Dedifferentiated amniotic fluid mesenchymal stem cell (primary cell): ENCODE results near the gene C12orf54.
"Not testable (repeated sequence)": the region's sequence is repeated elsewhere in the genome, so short reads cannot be mapped to it uniquely, and the experiment has no call there.

Experiments used
- DNase-seq: peaks from one replicate; pipeline ENCODE4 v3.0.0-alpha.2; 2016; ENCODE audit errors: extremely low spot score

The C12orf54 gene

DNA sequence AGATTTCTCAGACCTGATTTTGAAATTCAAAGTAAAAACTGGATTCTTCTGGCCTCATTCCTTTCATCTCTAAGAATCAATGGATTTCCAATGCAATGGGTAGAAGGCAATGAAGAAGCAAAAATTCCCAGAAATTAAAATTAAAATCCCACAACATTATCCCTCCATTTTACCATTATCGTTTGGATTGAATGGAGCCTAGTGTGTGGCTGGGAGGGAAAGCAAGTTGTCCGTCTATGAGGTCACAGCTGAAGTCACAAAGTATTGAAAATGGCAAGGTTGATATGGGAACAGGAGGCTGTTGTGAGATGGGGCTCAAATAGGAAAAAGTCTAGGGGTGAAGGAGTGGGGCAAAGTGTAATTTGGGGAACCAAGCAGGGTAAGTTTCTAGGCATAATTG lies at the start of gene C12orf54:
C12orf54 (plus strand) TSS at position 301 of the 400 bp plus-strand sequence. CDS start 799 bp downstream, outside the sequence.
- no peak for DNase-seq

DNA sequence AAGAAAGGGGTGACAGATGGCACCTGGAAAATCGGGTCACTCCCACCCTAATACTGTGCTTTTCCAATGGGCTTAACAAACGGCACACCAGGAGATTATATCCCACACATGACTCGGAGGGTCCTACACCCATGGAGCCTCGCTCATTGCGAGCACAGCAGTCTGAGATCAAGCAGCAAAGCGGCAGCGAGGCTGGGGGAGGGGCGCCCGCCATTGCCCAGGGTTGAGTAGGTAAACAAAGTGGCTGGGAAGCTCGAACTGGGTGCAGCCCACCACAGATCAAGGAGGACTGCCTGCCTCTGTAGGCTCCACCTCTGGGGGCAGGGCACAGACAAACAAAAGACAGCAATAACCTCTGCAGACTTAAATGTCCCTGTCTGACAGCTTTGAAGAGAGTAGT lies 48.3 kb upstream of the C12orf54 start:
- not testable (repeated sequence) for DNase-seq

DNA sequence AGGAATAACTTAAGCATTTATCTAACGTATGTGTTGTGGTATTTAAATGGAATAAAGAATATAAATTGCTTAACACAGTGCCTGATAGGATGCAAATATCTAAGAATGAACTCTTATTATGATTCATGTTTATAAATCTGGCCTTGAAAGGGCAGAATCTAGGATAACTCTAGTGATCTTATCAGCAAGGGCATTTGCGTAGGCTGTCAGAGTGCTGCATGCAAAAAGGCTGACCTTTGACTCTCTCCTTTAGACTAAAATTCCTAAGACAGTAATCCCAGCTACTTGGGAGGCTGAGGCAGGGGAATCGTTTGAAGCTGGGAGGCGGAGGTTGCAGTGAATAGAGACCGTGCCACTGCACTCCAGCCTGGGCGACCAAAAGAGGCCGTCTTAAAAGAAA lies 41.2 kb upstream of the C12orf54 start:
- no peak for DNase-seq

- no peak for DNase-seq
Observed at GRCh38 chr12:48442179-48442847, 40.0 kb upstream of the C12orf54 start.

GRCh38 chr12:48445538-48445937 lies 36.8 kb upstream of the C12orf54 start:
- DNase-seq, result no peak

DNA sequence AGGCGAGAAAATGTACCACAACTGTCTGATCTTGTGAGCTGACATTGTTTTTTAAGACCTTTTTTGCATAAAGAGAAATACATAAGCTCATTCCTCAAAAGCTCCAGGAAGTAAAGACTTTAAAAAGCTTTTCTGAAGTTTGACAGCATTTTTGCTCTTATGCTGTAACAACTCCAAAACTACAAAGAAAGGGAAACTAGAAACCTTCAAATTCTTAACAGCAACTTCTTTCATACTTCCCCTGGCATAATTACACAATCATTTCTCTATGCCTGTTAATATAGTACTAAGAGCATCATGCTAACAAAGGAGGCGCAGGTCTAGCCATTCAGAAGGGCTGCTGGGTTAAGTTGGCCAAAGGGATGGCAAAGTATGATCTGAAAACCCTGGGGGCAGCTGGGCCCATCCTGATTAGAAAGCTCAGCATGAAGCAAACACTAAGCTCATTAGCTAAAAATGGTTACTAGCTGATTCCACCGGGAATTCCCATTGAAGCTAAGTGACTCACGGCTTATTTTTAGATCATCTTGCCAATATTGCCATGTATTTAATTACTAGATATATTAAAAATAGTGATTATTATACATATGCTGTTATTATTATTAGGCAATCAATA lies 36.0 kb upstream of the C12orf54 start:
- DNase-seq, result no peak

- no peak for DNase-seq
Observed at GRCh38 chr12:48447755-48448154, 34.5 kb upstream of the C12orf54 start.

- no peak for DNase-seq
Observed at GRCh38 chr12:48451372-48451771, 30.9 kb upstream of the C12orf54 start.

DNA sequence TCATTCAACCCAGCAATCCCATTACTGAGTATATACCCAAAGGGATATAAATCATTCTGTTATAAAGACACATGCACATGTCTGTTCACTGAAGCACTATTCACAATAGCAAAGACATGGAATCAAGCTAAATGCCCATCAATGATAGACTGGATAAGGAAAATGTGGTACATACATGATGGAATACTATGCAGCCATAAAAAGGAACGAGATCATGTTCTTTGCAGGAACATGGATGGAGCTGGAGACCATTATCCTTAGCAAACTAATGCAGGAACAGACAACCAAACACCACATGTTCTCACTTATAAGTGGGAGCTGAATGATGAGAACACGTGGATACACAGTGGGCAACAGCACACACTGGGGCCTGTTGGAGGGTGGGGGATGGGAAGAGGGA lies 29.3 kb upstream of the C12orf54 start:
- not testable (repeated sequence) for DNase-seq

DNA sequence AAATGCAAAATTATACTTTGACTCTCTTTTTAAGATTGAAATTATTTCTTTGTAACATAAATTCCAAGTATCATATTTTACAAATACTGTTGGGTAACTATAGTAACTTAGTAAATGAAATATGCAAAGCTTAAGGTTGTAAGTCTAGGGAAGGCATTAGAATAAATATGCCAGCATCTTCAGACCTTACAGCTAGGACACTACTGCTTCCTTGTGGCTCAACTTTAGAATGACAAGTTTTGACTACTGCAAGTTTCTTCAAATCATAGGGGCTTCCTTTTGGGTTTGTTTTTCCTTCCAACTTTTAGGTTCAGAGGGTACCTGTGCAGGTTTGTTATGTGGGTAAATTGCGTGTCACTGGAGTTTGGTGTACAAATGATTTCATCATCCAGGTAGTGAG lies 27.6 kb upstream of the C12orf54 start:
- DNase-seq, result no peak

DNA sequence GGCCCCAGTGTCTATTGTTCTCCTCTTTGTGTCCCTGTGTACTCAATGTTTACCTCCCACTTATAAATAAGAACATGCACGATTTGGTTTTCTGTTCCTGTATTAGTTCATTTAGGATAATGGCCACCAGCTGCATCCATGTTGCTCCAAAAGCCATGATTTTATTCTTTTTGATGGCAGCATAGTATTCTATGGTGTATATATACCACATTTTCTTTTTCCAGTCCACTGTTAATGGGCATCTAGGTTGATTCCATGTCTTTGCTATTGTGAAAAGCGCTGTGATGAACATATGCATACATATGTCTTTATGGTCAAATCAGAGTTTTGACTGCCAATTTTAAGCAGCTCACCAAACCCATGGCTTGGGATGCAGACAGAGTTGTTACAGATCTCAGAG lies 27.2 kb upstream of the C12orf54 start:
- no peak for DNase-seq

- DNase-seq, result no peak
Observed at GRCh38 chr12:48459259-48459658, 23.0 kb upstream of the C12orf54 start.

DNA sequence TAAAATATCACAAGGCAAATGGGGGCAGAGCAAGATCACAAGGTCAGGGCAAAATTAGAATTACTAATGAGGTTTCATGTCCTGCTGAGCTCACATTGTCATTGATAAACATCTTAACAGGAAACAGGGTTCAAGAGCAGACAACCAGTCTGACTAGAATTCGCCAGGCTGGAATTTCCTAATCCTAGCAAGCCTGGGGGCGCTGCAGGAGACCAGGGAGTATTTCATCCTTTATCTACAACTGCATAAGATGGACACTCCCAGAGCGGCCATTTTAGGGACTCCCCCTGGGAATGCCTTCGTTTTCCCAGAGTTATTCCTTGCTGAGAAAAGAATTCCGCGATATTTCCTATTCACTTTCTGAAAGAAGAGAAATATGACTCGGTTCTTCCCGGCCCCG lies 13.3 kb upstream of the C12orf54 start:
- DNase-seq, result not testable (repeated sequence)

DNA sequence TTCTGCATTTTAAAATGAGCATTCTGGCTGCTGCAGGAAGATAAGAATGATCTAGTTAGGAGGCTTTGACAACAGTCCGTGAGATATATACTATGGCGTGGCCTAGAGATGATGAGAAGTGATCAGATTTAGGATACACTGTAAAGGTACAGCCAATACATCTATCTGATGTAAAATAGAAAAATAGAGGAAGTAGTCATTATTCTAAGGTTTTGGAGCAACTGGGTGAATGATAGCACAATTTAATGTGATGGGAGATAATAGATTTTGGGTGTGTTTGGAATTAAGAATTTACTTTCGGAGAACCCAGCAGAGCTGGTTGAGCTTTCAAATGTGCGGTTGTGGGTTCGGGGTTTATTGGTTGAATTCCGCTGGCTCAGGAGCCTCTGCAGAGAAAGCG lies 10.0 kb upstream of the C12orf54 start, which contains the start of gene ANP32D:
ANP32D (plus strand) TSS at position 301 of the 400 bp plus-strand sequence. CDS start 106 bp downstream, outside the sequence.
- no peak for DNase-seq

GRCh38 chr12:48473061-48473460 lies 9.2 kb upstream of the C12orf54 start:
- DNase-seq, result no peak

DNA sequence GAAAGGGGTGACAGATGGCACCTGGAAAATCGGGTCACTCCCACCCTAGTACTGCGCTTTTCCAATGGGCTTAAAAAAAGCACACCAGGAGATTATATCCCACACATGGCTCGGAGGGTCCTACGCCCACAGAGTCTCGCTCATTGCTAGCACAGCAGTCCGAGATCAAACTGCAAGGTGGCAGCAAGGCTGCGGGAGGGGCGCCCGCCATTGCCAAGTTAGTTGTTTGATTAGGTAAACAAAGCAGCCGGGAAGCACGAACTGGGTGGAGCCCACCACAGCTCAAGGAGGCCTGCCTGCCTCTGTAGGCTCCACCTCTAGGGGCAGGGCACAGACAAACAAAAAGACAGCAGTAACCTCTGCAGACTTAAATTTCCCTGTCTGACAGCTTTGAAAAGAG lies 7.8 kb upstream of the C12orf54 start:
- not testable (repeated sequence) for DNase-seq

DNA sequence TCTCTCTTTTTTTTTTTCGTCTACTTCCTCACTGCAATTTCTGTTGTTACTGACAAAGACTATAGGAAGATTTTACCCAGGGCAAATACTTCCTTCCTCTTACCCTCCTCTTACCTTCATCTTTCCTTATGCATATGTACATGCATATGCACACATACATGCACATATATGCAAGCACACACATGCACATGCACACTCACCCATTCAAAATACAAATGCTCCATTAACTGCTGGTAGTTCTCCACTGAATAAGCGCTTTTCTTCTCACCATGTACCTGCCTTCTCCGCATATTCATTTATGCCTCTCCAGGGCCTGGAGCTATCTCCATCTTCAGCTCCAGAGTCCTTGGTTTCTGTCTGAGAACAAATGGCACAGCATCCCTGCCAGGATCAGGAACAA lies 632 bp downstream of the C12orf54 start:
- DNase-seq, result no peak

GRCh38 chr12:48486261-48486660 lies 4.0 kb downstream of the C12orf54 start:
- no peak for DNase-seq

- DNase-seq, result no peak
Observed at GRCh38 chr12:48486679-48487078, 4.4 kb downstream of the C12orf54 start.

DNA sequence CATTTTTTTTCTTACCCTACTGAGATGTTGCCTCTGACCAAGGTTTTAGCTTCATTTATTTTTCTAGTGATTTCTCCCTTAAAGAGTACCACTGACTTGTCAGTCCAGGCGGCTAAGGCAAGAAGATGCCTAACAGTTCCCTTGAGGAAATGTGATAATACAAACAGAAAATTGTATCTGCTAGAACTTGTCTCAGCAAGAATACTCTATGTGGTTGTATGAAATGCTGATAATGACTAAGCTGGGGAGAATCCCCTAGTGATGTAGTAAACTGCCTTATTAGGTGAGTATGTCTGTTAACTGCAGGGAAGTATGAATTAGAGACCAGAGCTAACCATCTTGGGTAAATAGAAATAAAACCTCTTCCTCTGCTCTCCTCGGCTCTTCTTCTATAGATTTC lies 6.7 kb downstream of the C12orf54 start:
- DNase-seq, result no peak

DNA sequence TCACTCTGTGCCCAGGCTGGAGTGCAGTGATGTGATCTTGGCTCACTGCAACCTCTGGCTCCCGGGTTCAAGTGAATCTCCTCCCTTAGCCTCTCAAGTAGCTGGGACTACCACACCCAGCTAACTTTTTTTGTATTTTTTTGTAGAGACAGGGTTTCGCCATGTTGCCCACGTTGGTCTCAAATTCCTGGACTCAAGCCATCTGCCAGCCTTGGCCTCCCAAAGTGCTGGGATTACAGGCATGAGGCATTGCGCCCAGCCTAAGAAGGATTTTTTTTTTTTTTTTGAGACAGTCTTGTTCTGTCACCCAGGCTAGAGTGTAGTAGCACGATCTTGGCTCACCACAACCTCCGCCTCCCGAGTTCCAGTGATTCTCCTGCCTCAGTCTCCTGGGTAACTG lies 7.2 kb downstream of the C12orf54 start:
- DNase-seq, result not testable (repeated sequence)

DNA sequence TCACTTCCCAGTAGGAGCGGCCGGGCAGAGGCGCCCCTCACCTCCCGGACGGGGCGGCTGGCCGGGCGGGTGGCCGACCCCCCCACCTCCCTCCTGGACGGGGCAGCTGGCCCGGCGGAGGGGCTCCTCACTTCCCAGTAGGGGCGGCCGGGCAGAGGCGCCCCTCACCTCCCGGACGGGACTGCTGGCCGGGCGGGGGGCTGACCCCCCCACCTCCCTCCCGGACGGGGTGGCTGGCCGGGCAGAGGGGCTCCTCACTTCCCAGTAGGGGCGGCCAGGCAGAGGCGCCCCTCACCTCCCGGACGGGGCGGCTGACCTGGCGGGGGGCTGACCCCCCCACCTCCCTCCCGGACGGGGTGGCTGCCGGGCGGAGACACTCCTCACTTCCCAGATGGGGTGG lies 18.0 kb downstream of the C12orf54 start:
- not testable (repeated sequence) for DNase-seq

GRCh38 chr12:48506836-48507235 lies 24.5 kb downstream of the C12orf54 start:
- not testable (repeated sequence) for DNase-seq
